ENCODE measurements around the gene TSPAN15. TPM values are rescaled to one million over a fixed set of nuclear protein-coding genes. Genes with fewer than 3 reads are reported as not detected.

Gene TSPAN15
- total RNA-seq, 2 donors from 2014 or later, result 4.7 to 9.9 TPM

DNA sequence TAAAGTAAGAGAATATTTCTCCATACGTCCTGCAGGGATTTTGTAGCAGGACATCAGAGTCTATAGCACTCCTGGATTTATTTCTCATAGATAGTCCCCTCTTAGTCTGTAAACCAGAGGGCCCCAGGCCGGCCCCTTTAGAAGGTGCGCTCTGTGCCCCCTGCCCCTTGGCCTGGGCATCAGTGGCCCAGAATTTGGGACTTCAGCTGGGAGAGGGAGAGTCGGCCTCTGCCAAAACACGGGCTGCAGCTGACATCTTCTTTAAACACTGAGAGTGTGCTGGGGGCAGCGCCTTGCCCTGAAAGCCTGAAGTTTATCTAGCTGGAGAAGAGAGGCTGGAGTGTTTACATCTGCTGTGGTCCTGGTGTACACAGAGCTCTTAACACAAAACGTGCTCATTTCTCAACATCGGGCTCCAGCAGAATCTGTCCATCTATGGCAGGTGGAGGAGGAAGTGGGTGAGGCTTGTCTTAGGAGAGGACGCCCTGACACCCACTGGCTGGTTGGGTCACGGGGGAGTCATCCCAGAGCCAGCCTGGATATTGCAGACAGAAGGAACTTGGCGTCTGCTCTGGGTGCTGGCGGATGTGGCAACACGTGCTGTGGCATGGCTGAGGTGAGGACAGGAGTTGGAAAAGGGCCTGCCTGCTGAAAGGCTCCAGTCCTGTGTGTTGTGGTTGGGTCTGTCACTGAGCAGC is 29.5 kb upstream of the TSPAN15 start:
- H3K27me3 ChIP-seq (replicated peaks; ENCODE audit: insufficient read depth), result no peaks in the 10 kb centered on the region
- no peak overlapping the region for H3K27ac ChIP-seq
- TF ChIP-seq CTCF (IDR thresholded peaks at IDR 0.05), result no peak
- no peak for DNase-seq (ENCODE audit: low spot score)
- no peak overlapping the region for H3K4me3 ChIP-seq
- H3K4me1 ChIP-seq (ENCODE audit: control insufficient read depth in 1 of 2, low read depth in 2 of 2), result peaks cover 0 to 5% of the 10 kb centered on the region in 2 donors
- ATAC-seq (ENCODE audit: insufficient number of reproducible peaks, low FRiP score, low read depth), result no peak
- no peaks in the 10 kb centered on the region for H3K36me3 ChIP-seq
- no peaks in the 10 kb centered on the region for H3K9me3 ChIP-seq

GRCh38 chr10:69422676-69423075 is 28.6 kb upstream of the TSPAN15 start:
- TF ChIP-seq CTCF (IDR thresholded peaks at IDR 0.05), result no peak
- Histone ChIP-seq H3K36me3 (no peaks in the 10 kb centered on the region), H3K9me3 (no peaks in the 10 kb centered on the region), H3K4me1 (ENCODE audit: control insufficient read depth in 1 of 2, low read depth in 2 of 2) (no peaks in the 10 kb centered on the region), H3K27me3 (replicated peaks; ENCODE audit: insufficient read depth) (no peaks in the 10 kb centered on the region), H3K27ac (no peak overlapping the region), H3K4me3 (no peak overlapping the region)
- DNase-seq (ENCODE audit: low spot score), result no peak
- no peak for ATAC-seq (ENCODE audit: insufficient number of reproducible peaks, low FRiP score, low read depth)

GRCh38 chr10:69425041-69425440 is 26.2 kb upstream of the TSPAN15 start:
- H3K27ac ChIP-seq, result no peak overlapping the region
- ATAC-seq (ENCODE audit: insufficient number of reproducible peaks, low FRiP score, low read depth), result no peak

DNA sequence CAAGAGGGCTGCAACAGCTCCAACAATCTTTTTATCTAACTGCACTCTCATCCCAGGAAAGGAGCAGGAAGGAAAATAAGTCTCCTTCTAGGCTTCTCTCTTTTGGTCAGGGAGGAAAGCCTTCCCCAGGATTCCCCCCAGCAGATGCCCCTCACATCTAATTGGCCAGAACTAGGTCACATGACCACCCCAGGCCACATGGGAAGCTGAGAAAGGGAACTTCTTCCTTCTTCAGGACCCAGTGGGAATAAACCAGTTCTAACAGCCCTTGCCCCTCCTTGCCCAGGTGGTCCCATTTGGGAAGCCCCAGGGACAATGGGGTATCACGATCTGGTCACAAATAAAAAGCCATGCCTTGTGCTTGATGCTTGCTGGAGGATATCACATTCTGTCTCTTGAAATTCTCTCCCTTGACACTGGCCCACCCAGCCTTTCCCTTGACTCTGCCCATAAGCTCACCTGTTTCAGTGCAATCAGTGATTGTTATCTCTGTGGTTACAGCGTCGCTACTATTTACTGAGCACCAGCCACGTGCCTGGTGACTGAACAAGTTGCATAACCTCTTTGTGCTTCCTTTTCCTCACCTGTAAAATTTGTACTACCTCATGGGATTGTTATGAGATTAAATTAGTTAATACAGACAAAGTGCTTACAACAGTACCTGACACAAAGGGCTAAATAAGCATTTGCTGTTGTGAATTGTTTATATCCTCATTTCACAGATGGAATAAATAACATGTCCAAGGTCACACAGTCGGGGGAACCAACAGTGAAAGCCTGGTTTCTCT is 25.6 kb upstream of the TSPAN15 start:
- no peak overlapping the region for H3K4me3 ChIP-seq
- ATAC-seq (ENCODE audit: insufficient number of reproducible peaks, low FRiP score, low read depth), result no peak
- H3K9me3 ChIP-seq, result no peaks in the 10 kb centered on the region
- H3K27ac ChIP-seq, result no peak overlapping the region
- no peaks in the 10 kb centered on the region for H3K36me3 ChIP-seq
- TF ChIP-seq CTCF (IDR thresholded peaks at IDR 0.05), result no peak
- H3K27me3 ChIP-seq (replicated peaks; ENCODE audit: insufficient read depth), result no peaks in the 10 kb centered on the region
- H3K4me1 ChIP-seq (ENCODE audit: control insufficient read depth in 1 of 2, low read depth in 2 of 2), result no peaks in the 10 kb centered on the region
- no peak for DNase-seq (ENCODE audit: low spot score)

More at GRCh38 chr10:69425041-69425440, 26.2 kb upstream of the TSPAN15 start:
- H3K4me3 ChIP-seq, result no peak overlapping the region
- H3K9me3 ChIP-seq, result no peaks in the 10 kb centered on the region
- no peaks in the 10 kb centered on the region for H3K27me3 ChIP-seq (replicated peaks; ENCODE audit: insufficient read depth)
- DNase-seq (ENCODE audit: low spot score), result no peak
- H3K4me1 ChIP-seq (ENCODE audit: control insufficient read depth in 1 of 2, low read depth in 2 of 2), result no peaks in the 10 kb centered on the region
- H3K36me3 ChIP-seq, result no peaks in the 10 kb centered on the region
- no peak for TF ChIP-seq CTCF (IDR thresholded peaks at IDR 0.05)

DNA sequence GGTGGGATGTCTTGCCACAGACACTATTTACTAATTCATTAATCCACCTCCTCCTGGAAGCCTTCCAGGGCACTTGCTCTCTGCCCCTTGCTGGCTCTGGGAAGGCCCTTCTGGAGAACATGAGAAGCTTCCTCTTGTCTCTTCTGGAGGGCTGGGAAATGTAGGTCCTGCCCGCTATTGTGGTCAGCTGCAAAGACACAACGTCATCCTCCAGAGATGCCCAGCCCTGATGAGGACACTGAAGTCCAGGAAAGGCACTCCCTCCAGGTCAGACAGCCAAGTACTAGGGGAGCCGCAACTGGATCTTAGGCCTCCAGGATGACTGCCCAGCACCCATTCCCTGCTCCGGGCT is 24.9 kb upstream of the TSPAN15 start:
- Histone ChIP-seq H3K27ac (no peak overlapping the region), H3K4me1 (ENCODE audit: control insufficient read depth in 1 of 2, low read depth in 2 of 2) (no peaks in the 10 kb centered on the region), H3K4me3 (no peak overlapping the region), H3K9me3 (no peaks in the 10 kb centered on the region), H3K36me3 (no peaks in the 10 kb centered on the region), H3K27me3 (replicated peaks; ENCODE audit: insufficient read depth) (no peaks in the 10 kb centered on the region)
- no peak for ATAC-seq (ENCODE audit: insufficient number of reproducible peaks, low FRiP score, low read depth)
- no peak for DNase-seq (ENCODE audit: low spot score)
- TF ChIP-seq CTCF (IDR thresholded peaks at IDR 0.05), result no peak
